Esophagus muscularis mucosa (tissue), 3 donors: Measurements from ENCODE around the gene TRIM5.

Source experiments
- CTCF ChIP-seq, 3 experiments: fragments of 200-600 bp in 2 of 3; fragments of 450-650 bp in 1 of 3; sonication (generic) in 2 of 3; IDR thresholded peaks; one replicate each; pipeline ENCODE4 v1.5.1; 2017 to 2019; ENCODE audit warnings: antibody characterized with exemption in 3 of 3, mild to moderate bottlenecking in 2 of 3, moderate library complexity in 1 of 3
- POLR2A ChIP-seq: fragments of 450-650 bp; IDR thresholded peaks from one replicate; pipeline ENCODE4 v1.6.1; 2017; ENCODE audit warnings: antibody characterized with exemption, moderate library complexity, mild to moderate bottlenecking, low read depth

GRCh38 chr11:5694642-5695041, 9.8 kb upstream of the TRIM5 start:
- TF ChIP-seq POLR2A (no peak), CTCF (IDR thresholded peaks at IDR 0.05) (no peak)
